ENCODE results near the gene MDFIC. TPM values are rescaled to one million over a fixed set of nuclear protein-coding genes. Genes with fewer than 3 reads are reported as not detected.

Gene MDFIC
- total RNA-seq, 1 donor from 2014 or later = 40.8 TPM

DNA sequence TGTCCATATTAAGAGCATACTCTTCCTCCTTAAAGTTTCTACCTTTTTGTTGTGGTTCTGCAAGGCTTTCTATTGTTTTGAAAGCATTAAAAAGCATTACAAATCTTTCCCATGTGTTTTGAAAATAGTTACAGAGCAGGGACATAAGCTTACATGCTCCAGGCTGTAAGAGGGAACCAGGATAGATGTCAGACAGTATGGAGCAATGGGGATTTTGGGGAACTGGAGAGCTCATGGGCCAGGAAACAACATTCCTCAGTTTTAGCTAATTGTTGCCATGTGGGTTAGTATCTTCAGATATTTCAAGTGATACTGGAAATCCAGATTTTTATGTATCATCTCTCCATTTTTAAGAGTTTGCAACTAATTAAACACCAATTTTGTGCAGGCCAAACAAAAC is 3.5 kb downstream of the MDFIC start:
- DNase-seq (ENCODE audit: low read depth in 2 of 2) = no peak

GRCh38 chr7:114928060-114928459 is 6.2 kb downstream of the MDFIC start:
- no peak for DNase-seq (ENCODE audit: low read depth in 2 of 2)

GRCh38 chr7:114929570-114929969 is 7.7 kb downstream of the MDFIC start:
- DNase-seq (ENCODE audit: low read depth in 2 of 2) = no peak

- peak; percentile 87 to 96 for DNase-seq (ENCODE audit: low read depth in 2 of 2)
These were observed 8.3 kb downstream of the MDFIC start for GRCh38 chr7:114930107-114930661.

GRCh38 chr7:114930829-114931655 is 9.1 kb downstream of the MDFIC start:
- DNase-seq (ENCODE audit: low read depth in 2 of 2) = no peak

DNA sequence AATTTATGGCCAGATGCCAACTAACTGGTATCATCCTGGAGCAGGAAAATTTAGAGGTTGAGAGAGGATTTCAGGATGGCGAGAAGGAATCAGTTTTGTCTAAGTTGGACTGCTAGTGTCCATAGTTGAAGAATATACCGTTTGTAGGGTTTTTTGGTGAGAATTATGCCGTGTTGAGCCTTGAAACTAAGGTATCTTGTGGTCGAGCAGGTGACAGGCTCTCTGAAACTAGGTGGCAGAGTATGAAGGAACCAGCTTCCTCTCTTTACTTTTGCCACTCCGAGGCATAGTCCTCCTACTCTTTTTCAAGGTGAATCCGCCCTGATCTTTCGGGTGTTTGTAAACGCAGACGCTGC is 9.7 kb downstream of the MDFIC start:
- DNase-seq (ENCODE audit: low read depth in 2 of 2) = no peak

DNA sequence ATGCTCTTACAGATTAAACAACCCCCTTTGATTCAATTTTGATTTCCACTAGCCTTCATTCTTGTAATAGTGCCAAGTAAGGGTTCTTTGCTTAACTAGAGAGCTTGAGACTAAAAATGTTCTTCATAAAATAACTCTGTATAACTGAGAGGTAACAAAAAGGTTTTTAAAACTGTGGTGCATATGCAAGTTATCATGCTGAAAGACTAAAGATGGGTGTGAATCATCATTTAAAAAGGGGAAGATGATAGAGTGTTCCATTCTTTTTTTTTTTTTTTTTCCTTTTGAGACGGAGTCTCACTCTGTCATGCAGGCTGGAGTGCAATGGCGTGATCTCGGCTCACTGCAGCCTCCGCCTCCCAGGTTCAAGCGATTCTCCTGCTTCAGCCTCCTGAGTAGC is 11.1 kb downstream of the MDFIC start:
- DNase-seq (ENCODE audit: low read depth in 2 of 2) = no peak

- DNase-seq (ENCODE audit: low read depth in 2 of 2) = no peak
These were observed 11.8 kb downstream of the MDFIC start for GRCh38 chr7:114933658-114934057.

- no peak for DNase-seq (ENCODE audit: low read depth in 2 of 2)
These were observed 12.2 kb downstream of the MDFIC start for GRCh38 chr7:114934086-114934485.

DNA sequence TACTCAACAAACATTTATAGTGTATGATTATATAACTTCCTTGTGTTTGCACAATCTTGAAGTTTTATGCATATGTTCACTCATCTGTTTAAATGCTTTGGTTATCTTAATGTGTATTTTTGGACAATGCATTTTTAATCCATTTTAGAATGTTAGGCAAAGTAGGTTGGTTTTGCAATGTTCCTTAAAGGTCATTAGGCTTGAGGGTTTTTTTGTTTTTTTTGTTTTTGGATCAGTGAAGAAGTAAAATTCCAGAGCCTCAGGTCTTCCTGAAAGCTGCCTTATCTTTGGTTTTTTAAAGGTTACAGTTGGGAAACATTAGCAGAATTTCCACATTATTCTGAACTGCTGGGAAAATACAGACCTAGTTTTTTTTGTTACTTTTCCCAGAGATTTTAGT is 12.8 kb downstream of the MDFIC start:
- no peak for DNase-seq (ENCODE audit: low read depth in 2 of 2)

GRCh38 chr7:114936471-114936870 is 14.6 kb downstream of the MDFIC start:
- DNase-seq (ENCODE audit: low read depth in 2 of 2) = no peak

DNA sequence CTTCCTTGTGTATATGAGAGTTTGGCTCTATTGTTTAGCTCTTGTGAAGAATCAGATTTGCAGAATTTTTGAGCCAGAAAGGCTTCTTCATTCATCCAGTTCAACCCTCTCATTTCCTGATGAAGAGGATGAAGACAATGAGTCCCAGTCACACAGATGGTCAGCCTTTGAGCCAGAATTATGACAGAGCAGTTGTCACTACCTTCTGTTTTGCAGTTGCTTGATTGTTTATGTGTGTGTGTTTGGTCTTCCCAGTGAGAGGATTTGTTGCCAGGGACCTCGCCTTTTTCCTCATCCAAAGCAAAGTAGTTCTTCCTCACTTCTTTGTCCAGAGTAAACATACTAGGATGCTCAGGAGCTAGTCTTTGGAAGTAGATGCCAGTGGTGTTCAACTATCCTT is 15.6 kb downstream of the MDFIC start:
- peak in 1 of 2 donors; percentile 65 for DNase-seq (ENCODE audit: low read depth in 2 of 2)

GRCh38 chr7:114938785-114939184 is 16.9 kb downstream of the MDFIC start:
- no peak for DNase-seq (ENCODE audit: low read depth in 2 of 2)

DNA sequence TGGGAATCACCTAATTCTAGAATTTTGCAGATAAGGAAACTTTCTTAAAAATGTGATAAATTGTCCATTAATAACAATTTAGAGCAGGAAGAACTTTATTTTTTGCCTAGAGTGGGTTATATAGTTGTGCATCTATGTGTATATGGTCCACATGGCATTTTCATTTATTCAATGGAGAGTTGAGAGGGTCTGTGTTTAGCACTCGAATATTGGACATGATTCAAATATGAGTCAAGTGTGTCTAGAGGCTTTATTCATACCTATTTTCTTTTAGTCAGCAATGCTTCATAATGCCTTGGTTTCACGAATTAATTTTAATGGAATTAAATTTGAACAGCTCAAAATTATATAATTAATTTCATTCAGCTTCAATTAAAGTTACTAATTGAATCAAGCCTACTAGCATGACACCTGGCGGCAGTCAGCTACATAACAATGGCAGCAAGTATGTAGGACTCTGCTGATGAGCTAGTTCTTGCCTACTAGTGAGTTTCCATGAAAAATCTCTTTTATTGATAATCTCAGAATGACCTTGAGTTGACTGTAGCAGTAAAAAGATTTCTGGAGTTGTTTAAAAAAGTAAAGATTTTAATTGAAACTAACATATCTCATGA is 17.7 kb downstream of the MDFIC start:
- DNase-seq (ENCODE audit: low read depth in 2 of 2) = no peak

- DNase-seq (ENCODE audit: low read depth in 2 of 2) = no peak
These were observed 18.3 kb downstream of the MDFIC start for GRCh38 chr7:114940220-114940619.

DNA sequence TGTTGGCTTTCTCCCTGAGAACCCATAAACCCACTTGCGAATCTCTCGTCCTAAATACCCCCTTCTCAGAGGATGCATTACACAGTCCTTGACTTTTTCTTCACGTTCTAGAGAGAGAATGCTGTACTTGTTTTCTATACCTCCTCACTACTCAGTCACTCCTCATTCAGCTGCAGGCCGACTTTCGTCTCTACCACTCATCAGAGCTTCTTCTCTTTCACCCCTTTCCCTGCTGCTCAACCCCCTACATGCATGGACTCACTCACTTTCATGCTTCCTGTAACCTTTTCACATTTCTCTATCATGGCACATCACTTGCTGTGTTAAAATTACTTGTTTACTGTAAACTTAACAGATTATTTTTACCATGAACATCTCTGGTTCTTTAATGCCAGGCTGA is 19.8 kb downstream of the MDFIC start:
- no peak for DNase-seq (ENCODE audit: low read depth in 2 of 2)

DNA sequence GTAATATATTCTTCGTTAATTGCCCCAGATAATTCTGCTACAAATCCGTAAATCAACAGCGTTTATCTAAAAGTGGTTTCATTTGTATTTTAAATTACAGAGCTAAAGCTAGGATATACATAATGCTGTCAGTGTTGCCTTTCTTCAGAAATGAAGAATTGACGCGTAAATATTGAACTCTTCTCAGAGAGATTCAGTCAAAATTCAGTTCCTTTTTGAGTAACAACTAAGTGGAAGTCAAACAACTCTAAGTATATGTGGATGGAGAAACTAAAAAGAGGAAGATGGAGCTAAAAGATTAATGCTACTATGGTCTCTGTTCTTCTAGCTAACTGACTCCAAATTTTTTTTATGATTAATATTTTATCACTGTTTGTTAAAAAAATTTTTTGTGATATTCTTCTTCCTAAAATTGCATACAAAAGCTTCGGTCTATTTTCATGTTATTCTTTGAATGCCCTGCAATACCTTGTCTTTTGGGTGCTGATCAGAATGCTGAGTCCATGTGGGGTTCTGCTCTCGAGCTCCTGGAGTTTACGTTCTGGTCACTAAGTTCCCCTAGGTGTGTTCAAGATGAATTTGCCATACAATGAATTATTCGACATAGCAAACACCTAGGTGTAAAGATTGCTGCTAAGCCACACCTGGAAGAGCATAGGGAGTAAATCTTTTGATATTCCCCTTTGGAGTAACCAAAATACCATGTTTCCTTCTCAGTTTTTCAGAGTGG is 20.7 kb downstream of the MDFIC start:
- DNase-seq (ENCODE audit: low read depth in 2 of 2) = no peak

GRCh38 chr7:114943530-114943929 is 21.6 kb downstream of the MDFIC start:
- DNase-seq (ENCODE audit: low read depth in 2 of 2) = no peak

DNA sequence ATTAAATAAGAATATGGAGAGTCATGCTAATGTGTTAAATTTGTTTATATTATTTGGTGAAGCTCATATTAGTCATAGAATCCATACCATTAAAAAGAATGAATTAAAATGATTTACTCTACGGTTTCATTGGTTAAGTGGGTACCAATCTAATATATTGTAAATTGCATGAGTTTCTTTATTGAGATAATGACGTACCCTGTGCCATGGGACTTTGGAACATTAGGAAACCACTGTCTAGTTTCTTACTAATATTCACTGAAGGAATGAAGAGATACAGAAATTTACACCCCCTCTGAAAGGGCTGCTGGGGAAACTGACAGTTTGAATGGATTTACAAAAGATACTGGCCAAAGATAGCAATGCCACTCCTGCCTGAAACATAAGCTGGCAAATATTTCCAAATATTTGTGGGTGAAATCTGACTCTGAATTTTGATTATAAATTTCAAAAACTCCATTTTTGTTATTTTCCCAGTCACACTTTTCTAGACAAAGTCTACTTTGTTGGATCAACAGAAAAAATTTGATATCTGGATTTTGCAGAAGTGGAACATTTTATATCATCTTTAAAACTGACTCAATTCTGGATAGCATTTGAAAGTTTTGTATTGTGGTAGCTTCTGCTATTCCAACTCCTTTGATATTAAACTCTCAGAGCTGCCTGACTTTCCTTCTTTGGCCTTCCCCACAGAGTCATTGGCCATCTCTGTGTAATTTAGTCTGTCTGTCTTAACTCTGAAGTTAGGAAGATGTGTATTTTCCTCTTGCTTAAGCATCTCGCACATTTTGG is 22.3 kb downstream of the MDFIC start:
- no peak for DNase-seq (ENCODE audit: low read depth in 2 of 2)

- peak in 1 of 2 donors; percentile 73 for DNase-seq (ENCODE audit: low read depth in 2 of 2)
These were observed 23.1 kb downstream of the MDFIC start for GRCh38 chr7:114944745-114945625.
